ENCODE measurements around the gene PHACTR1. TPM values are rescaled to one million over a fixed set of nuclear protein-coding genes. Genes with fewer than 3 reads are reported as not detected.

Gene PHACTR1
- total RNA-seq, 1 experiment from 2014 or later = 15.5 TPM

GRCh38 chr6:13186861-13187260, 470.3 kb downstream of the PHACTR1 start:
- CTCF ChIA-PET = interaction anchor here (0.7 to 0.8 kb wide), 2 partner anchors 8 to 12 kb away, joined by 3 read pairs; no protein-coding TSS in a partner anchor
- no peaks in the 10 kb centered on the region for H3K27me3 Mint-ChIP-seq (ENCODE audit: low read depth)
- POLR2A ChIA-PET = interaction anchor here (0.6 kb wide), 1 partner anchor 32 kb away, joined by 10 read pairs; no protein-coding TSS in a partner anchor
- no peak overlapping the region for H3K4me3 Mint-ChIP-seq
- no peaks in the 10 kb centered on the region for H3K9me3 Mint-ChIP-seq
- DNase-seq (ENCODE audit: low spot score) = peak; percentile 37
- no peak overlapping the region for H3K27ac Mint-ChIP-seq
- no peak for TF ChIP-seq USF1 (CRISPR knock-in tag; IDR thresholded peaks at IDR 0.05)
- no peak for TF ChIP-seq CREM (CRISPR knock-in tag; IDR thresholded peaks at IDR 0.05)
- TF ChIP-seq IRF1 (CRISPR knock-in tag; IDR thresholded peaks at IDR 0.05) = no peak
- peak; percentile 31; the same call in 1 of the 2 replicates for ATAC-seq
- H3K36me3 Mint-ChIP-seq = no peaks in the 10 kb centered on the region
- H3K4me1 Mint-ChIP-seq = peaks cover 19% of the 10 kb centered on the region

- no peaks in the 10 kb centered on the region for H3K27me3 Mint-ChIP-seq (ENCODE audit: low read depth)
- TF ChIP-seq AR (CRISPR knock-in tag; IDR thresholded peaks at IDR 0.05) = no peak
- TF ChIP-seq ELF4 (CRISPR knock-in tag; IDR thresholded peaks at IDR 0.05; ENCODE audit: low read depth) = no peak
- TF ChIP-seq E2F5 (CRISPR knock-in tag; IDR thresholded peaks at IDR 0.05) = no peak
- TF ChIP-seq FOXP4 (CRISPR knock-in tag; IDR thresholded peaks at IDR 0.05) = no peak
- no peak for TF ChIP-seq HMGA2 (CRISPR knock-in tag; IDR thresholded peaks at IDR 0.05)
- TF ChIP-seq NR1H2 (CRISPR knock-in tag; IDR thresholded peaks at IDR 0.05) = no peak
- no peak for TF ChIP-seq ZNF121 (CRISPR knock-in tag; IDR thresholded peaks at IDR 0.05)
- no peak for TF ChIP-seq PRRX2 (CRISPR knock-in tag; IDR thresholded peaks at IDR 0.05)
- no peak for TF ChIP-seq MYBL2 (CRISPR knock-in tag; IDR thresholded peaks at IDR 0.05)
- no peak for TF ChIP-seq ATF6 (CRISPR knock-in tag; IDR thresholded peaks at IDR 0.05)
- no peak for TF ChIP-seq ETV6 (CRISPR knock-in tag; IDR thresholded peaks at IDR 0.05)
- CTCF ChIA-PET = interaction anchor here (0.5 to 0.8 kb wide), 2 partner anchors 12 to 940 kb away, joined by 3 read pairs; no protein-coding TSS in a partner anchor
- no peak overlapping the region for H3K4me3 Mint-ChIP-seq
- DNase-seq (ENCODE audit: low spot score) (no peak), ATAC-seq (no peak)
- POLR2A ChIA-PET = interaction anchor here (0.6 kb wide), 1 partner anchor 127 kb away, joined by 4 read pairs; no protein-coding TSS in a partner anchor
- H3K9me3 Mint-ChIP-seq = no peaks in the 10 kb centered on the region
- H3K4me1 Mint-ChIP-seq = peaks cover 28% of the 10 kb centered on the region
- H3K27ac Mint-ChIP-seq = no peak overlapping the region
- H3K36me3 Mint-ChIP-seq = no peaks in the 10 kb centered on the region
Measured at GRCh38 chr6:13187692-13188091, 471.1 kb downstream of the PHACTR1 start.

Data from WTC11 (cell line).